GM10266 (cell line): Measurements from ENCODE around the gene MADCAM1.
"Not testable (repeated sequence)": the region's sequence is repeated elsewhere in the genome, so short reads cannot be mapped to it uniquely, and the experiment has no call there.

Experiments
- DNase-seq: peaks from one replicate; pipeline ENCODE4 v3.0.0; 2012; ENCODE audit errors: extremely low spot score
- TF ChIP-seq, protein P1 (sequence below): IDR thresholded peaks from 2 replicates; pipeline ENCODE4 v1.5.1; 2012; ENCODE audit warnings: mild to moderate bottlenecking, low read depth; ENCODE audit not compliant: control insufficient read depth, insufficient read depth; ENCODE audit errors: missing control alignments

Gene MADCAM1

GRCh38 chr19:478236-478903, 17.9 kb upstream of the MADCAM1 start:
- DNase-seq = no peak
- TF ChIP-seq, protein P1, sequence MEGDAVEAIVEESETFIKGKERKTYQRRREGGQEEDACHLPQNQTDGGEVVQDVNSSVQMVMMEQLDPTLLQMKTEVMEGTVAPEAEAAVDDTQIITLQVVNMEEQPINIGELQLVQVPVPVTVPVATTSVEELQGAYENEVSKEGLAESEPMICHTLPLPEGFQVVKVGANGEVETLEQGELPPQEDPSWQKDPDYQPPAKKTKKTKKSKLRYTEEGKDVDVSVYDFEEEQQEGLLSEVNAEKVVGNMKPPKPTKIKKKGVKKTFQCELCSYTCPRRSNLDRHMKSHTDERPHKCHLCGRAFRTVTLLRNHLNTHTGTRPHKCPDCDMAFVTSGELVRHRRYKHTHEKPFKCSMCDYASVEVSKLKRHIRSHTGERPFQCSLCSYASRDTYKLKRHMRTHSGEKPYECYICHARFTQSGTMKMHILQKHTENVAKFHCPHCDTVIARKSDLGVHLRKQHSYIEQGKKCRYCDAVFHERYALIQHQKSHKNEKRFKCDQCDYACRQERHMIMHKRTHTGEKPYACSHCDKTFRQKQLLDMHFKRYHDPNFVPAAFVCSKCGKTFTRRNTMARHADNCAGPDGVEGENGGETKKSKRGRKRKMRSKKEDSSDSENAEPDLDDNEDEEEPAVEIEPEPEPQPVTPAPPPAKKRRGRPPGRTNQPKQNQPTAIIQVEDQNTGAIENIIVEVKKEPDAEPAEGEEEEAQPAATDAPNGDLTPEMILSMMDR = no peak

DNA sequence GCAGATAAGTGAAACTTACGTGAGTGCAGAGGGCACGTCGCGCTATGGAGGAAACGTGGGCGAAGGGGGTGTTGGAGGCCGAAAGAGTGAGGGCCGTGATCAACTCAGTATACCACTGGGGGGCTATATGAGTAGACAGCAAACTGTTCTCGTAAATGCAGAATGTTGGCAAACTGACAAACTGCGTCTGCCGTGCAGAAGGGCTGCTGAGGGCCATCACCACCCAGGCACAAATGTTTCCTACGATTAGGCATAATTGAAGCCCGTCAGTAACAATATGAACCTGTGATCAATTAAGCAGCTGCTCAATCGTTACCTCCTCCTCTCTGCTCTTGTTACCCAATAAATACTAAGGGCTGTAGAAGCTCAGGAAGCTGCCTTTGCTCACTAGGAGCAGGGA, 17.3 kb upstream of the MADCAM1 start:
- no peak for DNase-seq
- TF ChIP-seq, protein P1 = no peak

DNA sequence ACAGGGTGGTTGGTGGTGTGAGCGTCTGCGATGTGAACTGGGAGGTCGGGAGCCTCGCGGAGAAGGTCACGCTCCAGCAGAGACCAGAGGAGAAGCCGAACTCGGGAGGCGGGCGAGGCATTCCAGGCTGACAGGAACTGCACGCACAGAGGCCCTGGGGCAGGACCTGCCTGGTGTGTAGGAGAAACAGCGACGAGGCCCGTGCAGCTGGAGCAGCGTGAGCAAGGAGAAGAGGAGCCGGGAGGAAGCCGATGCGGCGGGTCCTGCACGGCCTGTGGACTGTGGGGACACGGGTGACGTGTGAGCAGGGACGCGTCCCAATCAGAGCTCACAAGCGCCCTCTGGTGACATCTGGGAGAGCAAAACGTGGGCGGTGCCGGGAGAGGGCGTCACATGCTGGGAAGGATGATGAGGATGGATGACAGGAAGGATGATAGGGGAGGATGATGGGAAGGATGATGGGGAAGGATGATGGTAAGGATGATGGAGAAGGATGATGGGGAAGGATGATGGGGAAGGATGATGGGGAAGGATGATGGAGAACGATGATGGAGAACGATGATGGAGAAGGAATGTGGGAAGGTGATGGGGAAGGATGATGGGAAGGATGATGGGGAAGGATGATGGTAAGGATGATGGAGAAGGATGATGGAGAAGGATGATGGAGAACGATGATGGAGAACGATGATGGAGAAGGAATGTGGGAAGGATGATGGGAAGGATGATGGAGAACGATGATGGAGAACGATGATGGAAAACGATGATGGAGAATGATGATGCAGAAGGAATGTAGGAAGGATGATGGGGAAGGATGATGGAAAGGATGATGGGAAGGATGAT, 16.1 kb upstream of the MADCAM1 start:
- no peak for DNase-seq
- TF ChIP-seq, protein P1 = peak; percentile 36

DNA sequence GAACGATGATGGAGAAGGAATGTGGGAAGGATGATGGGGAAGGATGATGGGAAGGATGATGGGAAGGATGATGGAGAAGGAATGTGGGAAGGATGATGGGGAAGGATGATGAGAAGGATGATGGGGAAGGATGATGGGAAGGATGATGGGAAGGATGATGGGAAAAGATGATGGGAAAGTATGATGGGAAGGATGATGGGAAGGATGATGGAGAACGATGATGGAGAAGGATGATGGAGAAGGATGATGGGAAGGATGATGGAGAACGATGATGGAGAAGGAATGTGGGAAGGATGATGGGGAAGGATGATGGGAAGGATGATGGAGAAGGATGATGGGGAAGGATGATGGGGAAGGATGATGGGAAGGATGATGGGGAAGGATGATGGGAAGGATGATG, 15.2 kb upstream of the MADCAM1 start:
- DNase-seq = not testable (repeated sequence)

DNA sequence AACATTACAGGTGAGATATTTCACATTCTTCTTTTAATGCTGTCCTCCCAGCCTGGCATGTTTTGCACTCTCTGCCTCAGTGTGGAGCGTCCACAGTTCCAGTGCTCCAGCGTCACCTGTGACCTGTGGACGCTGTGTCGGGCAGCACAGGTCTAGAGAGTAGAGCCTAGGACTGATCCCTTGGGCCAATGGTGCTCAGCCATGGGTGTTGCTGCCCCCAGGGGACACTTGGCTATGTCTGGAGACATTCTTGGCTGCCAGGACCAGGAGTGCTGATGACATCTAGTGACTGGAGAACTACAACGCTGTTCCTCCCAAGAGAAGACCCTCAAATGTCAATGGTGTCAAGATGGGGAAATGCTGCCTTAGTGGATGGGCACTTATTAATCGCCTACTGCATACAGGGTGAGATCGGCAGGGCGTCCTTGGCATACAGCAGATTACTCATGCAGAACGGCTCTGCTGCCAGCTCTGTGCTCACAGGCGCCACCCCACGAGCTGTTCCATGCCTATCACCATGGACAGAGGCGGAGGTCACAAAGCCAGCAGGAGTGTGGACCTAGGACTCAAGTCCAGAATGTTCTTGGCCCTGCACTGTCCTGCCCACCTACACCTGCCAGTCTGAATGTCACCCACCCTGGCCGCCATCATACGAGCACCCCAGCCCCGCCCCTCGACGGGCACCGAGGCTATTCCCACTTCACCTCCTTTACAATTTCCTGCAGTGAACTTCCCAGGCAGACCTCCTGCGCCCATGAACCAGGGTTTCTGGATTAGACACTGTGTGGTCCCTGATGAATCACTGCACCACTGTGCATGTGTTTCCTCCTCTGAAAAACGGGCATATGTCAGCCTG, 13.9 kb upstream of the MADCAM1 start:
- DNase-seq = no peak
- TF ChIP-seq, protein P1 = no peak

- TF ChIP-seq, protein P1 = no peak
- DNase-seq = no peak
Measured at GRCh38 chr19:483332-484072, 12.8 kb upstream of the MADCAM1 start.

DNA sequence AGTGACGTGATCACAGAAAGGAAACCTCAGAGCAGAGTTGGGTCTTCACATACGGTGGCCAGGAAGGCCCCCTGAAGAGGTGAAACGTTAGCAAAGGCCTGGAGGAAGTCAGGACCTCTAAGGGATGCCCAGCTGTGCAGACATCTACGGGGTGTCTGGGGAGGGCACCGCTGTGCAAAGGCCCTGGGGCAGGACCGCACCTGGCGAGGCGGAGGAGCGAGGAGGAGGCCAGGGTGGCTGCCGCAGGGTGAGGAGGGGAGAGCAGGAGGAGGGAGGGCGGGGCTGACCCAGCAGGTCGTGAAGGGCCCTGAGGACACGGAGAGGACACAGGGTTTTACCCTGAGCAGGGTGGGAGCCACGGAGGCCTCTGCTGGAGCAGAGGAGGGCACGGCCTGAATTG, 11.8 kb upstream of the MADCAM1 start:
- TF ChIP-seq, protein P1 = no peak
- no peak for DNase-seq
